ENCODE results near the gene ADGRB2.

GRCh38 chr1:31706384-31707058, 57.6 kb downstream of the ADGRB2 start:
- TF ChIP-seq ZNF792 (tag by site-specific recombination; IDR thresholded peaks at IDR 0.05) (no peak), CTCF (tag by site-specific recombination; IDR thresholded peaks at IDR 0.05) (no peak), ZNF274 (IDR thresholded peaks at IDR 0.05; ENCODE audit: low read length) (no peak), ZNF274 (tag by site-specific recombination; IDR thresholded peaks at IDR 0.05; ENCODE audit: borderline replicate concordance) (no peak), ZBTB20 (tag by site-specific recombination; IDR thresholded peaks at IDR 0.05) (no peak), SALL2 (tag by site-specific recombination; IDR thresholded peaks at IDR 0.05; ENCODE audit: borderline replicate concordance) (no peak), EGR2 (tag by site-specific recombination; IDR thresholded peaks at IDR 0.05; ENCODE audit: low read depth) (no peak), ZNF670 (tag by site-specific recombination; IDR thresholded peaks at IDR 0.05; ENCODE audit: low read depth) (no peak), ZNF660 (tag by site-specific recombination; IDR thresholded peaks at IDR 0.05) (no peak), ZNF223 (tag by site-specific recombination; IDR thresholded peaks at IDR 0.05) (no peak), ZNF777 (tag by site-specific recombination; IDR thresholded peaks at IDR 0.05; ENCODE audit: borderline replicate concordance) (no peak), ZEB2 (tag by site-specific recombination; IDR thresholded peaks at IDR 0.05) (no peak), ZNF610 (tag by site-specific recombination; IDR thresholded peaks at IDR 0.05; ENCODE audit: borderline replicate concordance) (no peak), ZNF571 (tag by site-specific recombination; IDR thresholded peaks at IDR 0.05) (no peak)
- TF ChIP-seq, protein P1, sequence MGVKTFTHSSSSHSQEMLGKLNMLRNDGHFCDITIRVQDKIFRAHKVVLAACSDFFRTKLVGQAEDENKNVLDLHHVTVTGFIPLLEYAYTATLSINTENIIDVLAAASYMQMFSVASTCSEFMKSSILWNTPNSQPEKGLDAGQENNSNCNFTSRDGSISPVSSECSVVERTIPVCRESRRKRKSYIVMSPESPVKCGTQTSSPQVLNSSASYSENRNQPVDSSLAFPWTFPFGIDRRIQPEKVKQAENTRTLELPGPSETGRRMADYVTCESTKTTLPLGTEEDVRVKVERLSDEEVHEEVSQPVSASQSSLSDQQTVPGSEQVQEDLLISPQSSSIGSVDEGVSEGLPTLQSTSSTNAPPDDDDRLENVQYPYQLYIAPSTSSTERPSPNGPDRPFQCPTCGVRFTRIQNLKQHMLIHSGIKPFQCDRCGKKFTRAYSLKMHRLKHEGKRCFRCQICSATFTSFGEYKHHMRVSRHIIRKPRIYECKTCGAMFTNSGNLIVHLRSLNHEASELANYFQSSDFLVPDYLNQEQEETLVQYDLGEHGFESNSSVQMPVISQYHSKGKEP (tag by site-specific recombination; IDR thresholded peaks at IDR 0.05), result no peak
